Iris pigment epithelial cell (primary cell): ENCODE data around the gene FAM168A.
"Not testable (repeated sequence)": the region's sequence is repeated elsewhere in the genome, so short reads cannot be mapped to it uniquely, and the experiment has no call there.

Experiments used
- DNase-seq: peaks from one replicate; pipeline ENCODE4 v3.0.0-alpha.2; 2011; ENCODE audit warnings: low read depth

Gene FAM168A

DNA sequence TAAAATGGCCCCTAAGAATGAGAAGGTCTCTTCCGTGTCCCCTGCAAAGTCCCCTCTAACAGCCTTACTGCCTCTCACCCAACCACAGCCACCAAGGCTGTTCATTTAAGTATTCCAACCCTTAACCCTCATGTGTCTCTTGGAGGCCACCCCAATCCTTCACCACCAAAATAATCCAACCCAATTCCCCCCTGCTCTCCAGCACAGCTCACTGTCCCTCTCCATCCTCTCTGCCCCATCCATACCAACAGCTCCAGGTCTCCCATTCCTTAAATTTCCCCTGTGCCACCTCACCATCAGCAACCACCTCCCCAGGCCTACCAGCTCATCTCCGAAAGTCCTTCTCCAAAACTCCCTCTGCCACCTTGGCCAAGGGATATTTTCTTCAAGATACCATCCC, 1.4 kb downstream of the FAM168A start:
- DNase-seq, result no peak

DNA sequence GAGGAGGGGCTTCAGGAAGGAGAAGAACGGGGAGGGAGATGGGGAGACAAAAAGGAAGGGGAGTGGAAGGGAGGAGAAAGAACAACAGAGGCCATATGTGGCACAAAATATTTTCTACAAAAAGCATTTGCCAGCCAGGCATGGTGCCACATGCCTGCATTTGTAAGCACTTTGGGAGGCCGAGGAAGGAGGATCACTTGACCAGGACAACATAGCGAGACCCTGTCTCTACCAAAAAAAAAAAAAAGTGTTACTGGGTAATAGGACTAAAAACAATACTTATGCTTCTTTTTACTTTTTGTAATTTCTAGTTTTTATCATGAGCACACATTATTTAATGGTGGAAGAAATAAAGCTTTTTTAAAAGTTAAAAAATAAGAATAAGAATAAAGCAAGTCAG, 5.3 kb downstream of the FAM168A start:
- no peak for DNase-seq

DNA sequence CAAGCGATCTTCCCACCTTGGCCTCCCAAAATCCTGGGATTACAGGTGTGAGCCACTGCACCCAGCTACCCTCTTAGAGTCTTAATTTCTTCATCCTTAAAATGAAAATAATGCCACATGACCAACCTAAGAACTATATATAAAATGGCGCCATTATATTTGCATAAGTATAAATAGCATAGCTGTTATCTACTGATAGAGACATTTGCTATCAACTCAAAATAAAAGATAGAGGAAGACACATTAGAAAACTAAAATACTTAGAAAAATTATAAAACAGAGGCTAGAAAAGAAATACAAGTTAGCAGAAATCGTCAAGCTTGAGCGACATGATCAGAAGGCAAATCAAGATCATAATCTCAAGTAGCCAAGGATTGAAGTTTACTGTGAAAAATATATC, 6.2 kb downstream of the FAM168A start:
- no peak for DNase-seq

- DNase-seq, result no peak
Measured at GRCh38 chr11:73590991-73591390, 6.9 kb downstream of the FAM168A start.

DNA sequence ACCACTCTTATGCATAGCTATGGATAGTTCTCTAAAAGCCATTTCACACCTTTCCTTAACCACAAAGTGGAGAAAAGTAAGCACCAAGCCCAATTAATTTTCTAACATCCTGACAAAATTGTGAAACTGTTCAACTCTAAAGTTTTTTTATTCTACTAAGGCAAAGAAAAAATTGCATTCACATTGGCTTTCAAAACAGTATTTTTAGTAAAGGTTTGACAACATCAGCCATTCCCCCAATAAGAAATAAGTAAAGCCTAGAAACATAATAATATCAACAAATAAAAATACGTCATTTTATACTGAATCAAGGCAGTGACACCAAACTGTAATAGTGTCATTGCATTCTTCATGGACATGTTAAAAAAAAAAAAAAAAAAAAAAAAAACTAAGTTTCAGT, 11.1 kb downstream of the FAM168A start:
- DNase-seq, result no peak

DNA sequence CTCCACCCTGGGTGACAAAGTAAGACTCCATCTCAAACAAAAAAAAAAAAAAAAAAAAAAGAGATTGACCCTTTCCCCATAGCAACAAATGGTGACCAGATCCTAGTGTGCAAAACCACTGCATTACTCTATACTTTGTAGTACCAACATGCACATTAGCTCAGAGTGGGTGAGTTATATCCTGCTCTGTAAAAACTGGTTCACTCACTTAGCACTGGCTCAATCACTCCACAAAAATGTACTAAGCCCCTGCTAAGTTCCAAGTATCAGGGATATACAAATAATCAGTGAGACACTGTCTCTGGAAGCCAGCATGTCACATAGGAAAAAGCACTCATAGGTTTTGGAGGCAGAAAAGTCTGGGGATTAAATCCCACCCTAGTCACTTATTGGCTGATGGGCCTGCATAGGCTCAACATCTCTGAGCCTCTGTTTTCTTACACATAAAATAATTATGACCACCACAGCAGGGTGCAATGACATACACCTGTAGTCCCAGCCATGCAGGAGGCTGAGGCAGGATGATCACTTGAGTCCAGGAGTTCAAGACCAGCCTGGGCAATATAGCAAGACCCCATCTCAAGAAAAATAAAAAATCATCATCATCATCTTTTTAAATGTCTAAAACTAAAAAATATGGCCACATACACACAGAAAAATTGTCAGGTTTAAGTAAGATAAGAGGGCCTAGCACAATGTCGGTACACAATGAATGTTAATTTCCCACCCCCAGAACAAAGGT, 11.9 kb downstream of the FAM168A start:
- peak; percentile 54 for DNase-seq

- no peak for DNase-seq
Measured at GRCh38 chr11:73584831-73585230, 13.1 kb downstream of the FAM168A start.

DNA sequence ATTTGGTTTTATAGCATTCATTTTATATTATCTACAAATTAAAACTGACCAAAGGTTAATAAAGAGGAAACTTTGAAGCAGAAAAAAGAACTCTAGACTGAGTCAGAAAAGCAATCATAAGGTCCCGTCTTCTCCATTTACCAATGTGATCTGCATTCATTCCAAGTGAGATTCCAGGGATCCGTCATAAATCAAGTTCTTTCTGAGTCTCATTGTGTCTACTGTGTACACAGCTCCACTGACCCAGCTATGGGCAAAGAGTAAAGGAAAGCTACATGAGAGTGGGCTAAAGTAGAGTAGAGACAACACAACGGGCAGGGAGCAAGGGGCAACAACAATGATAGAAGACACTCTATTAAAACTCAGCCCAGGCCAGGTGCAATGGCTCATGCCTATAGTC, 15.3 kb downstream of the FAM168A start:
- no peak for DNase-seq

DNA sequence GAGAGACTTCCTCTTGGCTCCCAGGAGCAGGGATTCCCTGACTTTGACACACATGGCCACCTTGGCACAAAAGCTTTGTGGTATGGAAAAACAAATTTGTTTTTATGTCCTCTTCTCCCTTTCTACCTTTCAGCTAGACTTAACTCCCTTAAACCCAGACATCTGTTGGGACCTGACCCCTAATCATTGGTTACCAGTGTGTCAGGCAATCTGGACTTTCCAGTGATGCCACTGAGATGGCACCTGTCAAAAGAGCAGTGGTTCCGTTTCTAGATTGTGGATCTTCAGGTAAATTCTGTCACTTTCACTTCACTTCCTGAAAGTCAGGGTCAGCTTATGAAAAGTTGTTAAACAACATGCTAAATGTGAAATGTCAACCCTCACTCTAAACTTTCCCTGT, 17.2 kb downstream of the FAM168A start:
- not testable (repeated sequence) for DNase-seq

DNA sequence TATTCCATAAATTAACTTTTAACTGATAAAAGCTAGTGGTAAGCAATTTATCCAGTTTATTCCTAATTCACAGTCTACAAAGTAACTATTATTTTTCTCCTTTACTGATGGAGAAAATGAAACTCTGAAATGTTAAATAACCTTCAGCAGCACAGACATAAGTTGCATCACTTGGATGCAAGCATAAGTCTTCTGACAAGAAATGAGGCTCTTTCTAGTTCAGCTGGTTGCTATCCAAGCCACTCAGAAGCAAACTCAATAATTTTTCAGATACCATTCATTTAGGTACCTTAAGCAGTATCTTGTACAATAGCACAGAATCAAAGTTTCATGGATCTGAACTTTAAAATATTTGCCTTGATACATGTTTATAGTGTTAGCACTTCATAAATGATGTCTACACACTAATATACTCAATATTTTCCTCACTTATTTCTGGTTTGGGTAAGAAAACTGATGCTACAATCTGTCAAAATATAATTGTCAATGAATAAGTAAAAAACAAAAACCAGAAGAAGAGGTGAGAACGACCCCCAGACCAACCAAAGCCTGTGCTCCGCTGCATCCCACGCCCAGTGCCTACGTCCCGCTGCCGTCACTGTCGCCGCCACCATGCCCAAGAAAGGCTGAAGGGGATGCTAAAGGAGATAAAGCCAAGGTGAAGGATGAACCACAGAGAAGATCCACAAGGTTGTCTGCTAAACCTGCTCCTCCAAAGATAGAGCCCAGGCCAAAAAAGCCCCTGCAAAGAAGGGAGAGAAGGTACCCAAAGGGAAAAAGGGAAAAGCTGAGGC, 18.1 kb downstream of the FAM168A start:
- DNase-seq, result peak; percentile 22

- DNase-seq, result peak; percentile 24
Measured at GRCh38 chr11:73578592-73579185, 19.2 kb downstream of the FAM168A start.

DNA sequence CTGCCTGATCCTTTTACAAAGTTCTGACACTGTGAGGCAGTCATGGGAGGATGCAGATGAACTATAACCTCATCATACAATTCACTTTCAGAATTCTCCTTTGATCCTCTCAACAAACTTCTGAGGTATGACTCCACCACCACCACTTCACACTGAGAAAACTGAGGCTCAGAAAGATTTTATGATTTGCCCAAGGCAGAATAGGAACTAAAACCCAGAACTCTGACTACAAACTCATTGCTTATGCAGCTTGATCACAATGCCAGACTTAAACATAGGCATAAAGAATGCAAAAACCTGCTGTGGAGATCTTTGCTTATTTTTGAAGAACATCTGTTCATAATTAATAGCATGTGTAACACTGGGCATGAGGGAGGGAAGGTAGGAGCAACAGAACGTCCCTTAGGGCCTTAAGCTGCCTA, 20.4 kb downstream of the FAM168A start:
- DNase-seq, result peak; percentile 31

DNA sequence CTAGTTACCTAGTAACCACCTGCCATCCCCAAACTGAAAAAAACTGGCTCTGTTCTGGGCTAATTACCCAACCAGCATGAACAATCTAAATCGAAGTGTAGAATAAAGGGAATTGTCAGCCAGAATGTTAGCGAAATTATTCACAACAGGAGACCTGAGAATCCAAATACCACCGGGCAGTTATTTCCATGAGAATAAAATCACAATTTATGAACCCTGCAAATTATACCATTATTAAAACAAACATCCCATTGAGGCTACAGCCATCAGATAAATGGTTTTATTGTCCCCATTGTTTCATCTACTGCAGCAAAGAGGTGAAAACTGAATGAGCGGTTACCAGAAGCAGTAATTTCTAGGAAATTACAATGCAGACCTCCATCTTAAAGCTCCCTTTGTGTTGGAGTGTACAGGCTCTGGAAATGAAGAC, 21.7 kb downstream of the FAM168A start:
- DNase-seq, result no peak

DNA sequence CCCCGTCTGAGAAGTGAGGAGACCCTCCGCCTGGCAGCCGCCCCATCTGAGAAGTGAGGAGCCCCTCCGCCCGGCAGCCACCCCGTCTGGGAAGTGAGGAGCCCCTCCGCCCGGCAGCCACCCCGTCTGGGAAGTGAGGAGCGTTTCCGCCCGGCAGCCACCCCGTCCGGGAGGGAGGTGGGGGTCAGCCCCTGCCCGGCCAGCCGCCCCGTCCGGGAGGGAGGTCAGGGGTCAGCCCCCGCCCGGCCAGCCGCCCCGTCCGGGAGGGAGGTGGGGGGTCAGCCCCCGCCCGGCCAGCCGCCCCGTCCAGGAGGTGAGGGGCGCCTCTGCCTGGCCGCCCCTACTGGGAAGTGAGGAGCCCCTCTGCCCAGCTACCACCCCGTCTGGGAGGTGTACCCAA, 25.9 kb downstream of the FAM168A start:
- DNase-seq, result not testable (repeated sequence)

GRCh38 chr11:73570415-73571114, 27.3 kb downstream of the FAM168A start:
- peak; percentile 64 for DNase-seq

DNA sequence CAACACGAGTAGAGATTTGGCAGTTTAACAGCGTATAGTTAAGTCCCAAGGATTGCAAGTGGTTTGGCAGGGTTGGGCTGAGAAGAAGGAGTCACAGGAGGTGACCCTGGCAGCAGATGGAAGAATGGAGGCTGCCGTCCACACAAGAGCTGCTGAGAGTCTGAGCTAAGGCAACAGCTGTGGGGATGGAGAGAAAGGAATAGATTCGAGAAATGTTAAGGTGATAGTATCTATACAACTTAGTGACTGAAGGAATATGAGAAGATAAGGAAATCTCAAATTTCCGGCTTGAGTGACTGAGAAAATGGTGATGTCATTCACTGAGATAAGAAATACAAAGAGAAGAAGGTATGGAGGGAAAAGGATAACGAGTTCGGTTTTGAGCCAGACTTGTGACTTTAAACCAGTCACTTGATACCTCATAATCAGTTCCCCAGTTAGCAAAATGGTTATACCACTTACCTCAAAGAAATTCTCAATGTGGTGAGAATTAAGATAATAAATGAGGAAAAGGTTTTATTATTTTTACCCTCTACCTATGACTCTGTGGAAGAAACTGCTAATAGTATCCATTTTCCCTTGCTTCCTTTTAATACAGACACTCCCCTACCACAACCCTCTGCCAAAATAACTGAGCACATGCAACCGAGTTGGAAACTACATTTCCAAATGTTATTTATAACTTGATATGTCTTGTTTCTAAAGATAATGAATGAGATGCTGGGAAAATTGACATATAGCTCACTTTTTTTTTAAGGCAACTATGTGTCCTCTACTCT, 30.7 kb downstream of the FAM168A start:
- DNase-seq, result peak; percentile 25

- DNase-seq, result peak; percentile 12
Measured at GRCh38 chr11:73566422-73566821, 31.5 kb downstream of the FAM168A start.

DNA sequence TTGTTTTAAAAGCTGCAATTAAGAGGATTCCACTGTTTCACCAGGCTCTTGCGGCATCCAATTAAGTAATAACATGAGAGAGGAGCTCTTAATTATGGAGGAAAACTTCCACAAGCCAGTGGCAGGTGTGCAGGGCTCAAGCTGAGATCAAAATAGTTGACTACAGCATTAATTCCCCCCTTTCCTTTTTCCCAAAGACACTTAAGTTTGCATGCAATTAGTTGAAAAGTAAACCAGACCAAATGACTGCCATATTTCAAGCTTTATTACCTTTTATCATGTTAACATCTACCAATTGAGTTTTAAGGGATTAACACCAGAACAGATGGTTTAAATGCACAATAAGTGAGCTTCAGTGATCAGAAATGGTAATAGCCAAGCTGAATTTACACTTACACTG, 32.1 kb downstream of the FAM168A start:
- DNase-seq, result no peak

- no peak for DNase-seq
Measured at GRCh38 chr11:73564903-73565302, 33.0 kb downstream of the FAM168A start.

DNA sequence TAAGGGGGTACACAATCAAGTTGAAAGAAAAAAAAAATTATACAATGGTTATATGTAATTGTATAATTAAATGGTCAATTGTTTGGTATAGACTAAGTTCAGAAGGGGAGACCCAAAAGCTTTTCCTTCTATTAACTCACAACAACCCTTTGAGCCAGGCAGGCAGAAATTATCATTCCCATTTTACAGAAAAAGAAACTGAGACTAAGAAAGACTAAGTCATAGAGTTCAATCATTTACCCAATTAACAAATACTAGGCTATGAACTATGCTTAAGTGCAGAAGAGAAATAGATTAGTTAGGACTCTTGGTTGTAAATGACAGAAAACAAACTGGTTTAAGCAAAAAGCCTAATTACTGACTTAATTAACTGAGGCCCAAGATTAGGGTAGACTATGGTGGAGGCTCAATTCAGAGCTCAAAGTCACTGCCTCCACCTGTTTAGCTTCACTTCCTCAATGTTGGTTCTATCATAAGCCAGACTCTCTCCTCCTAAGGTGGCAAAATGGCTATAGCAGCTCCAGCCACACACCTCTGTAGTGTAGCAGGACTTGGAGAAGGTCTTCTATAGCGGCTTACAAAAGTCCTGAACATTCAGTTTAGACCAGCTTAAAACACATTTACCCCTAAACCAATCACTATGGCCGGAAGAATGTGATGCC, 34.2 kb downstream of the FAM168A start:
- no peak for DNase-seq

DNA sequence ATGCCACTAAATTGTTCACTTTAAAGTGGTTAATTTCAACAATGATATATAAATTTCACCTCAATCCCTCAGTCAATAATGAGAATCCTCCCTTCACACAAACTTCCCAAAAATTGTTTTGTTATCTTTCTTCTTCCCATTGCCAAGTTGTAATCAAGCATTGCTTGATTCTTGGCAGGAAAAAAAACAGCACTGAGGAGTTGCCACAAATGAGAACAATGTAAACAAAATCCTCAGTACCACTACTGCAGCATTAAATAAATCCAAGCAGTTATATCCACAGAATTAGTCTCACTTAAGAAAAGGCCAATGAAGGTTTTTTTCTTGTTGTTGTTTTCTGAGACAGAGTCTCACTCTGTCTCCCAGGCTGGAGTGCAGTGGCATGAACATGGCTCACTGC, 38.2 kb downstream of the FAM168A start:
- no peak for DNase-seq
